Measurements from ENCODE around the gene ITGA11. TPM values are rescaled to one million over a fixed set of nuclear protein-coding genes. Genes with fewer than 3 reads are reported as not detected.

Gene ITGA11
- total and polyA plus RNA-seq, 2 of the 4 experiments (the other 2 are of a cell fraction): 4.1 to 6.6 TPM

- no peak for DNase-seq
- H3K27ac ChIP-seq (ENCODE audit: insufficient read depth, low read length): no peak overlapping the region
- H3K27me3 ChIP-seq (ENCODE audit: control insufficient read depth, insufficient read depth, low read length): peaks cover 13% of the 10 kb centered on the region
- H3K4me2 ChIP-seq (ENCODE audit: low read depth, low read length): no peak overlapping the region
- H3K18ac ChIP-seq (ENCODE audit: low read depth, low read length): no peak overlapping the region
- CTCF ChIA-PET: interaction anchor here (0.9 kb wide), 1 partner anchor 44 kb away, joined by 5 read pairs; no protein-coding TSS in a partner anchor
- H3K9ac ChIP-seq (ENCODE audit: low read depth, low read length): no peak overlapping the region
- peak overlapping the region; percentile 52 for H2AK9ac ChIP-seq (replicated peaks; ENCODE audit: low read depth, low read length, poor library complexity)
- H3K4me1 ChIP-seq (ENCODE audit: control insufficient read depth, insufficient read depth, low read length): peaks cover 16% of the 10 kb centered on the region
- no peak for ATAC-seq (ENCODE audit: low read depth)
- no peak overlapping the region for H3K56ac ChIP-seq (ENCODE audit: extremely low read depth, insufficient read depth, low read length)
- no peak overlapping the region for H2BK5ac ChIP-seq (ENCODE audit: low read depth, low read length, poor library complexity, severe bottlenecking)
- no peak overlapping the region for H2AFZ ChIP-seq (replicated peaks; ENCODE audit: low read length, poor library complexity)
- H4K8ac ChIP-seq (ENCODE audit: low read depth in 2 of 2, low read length in 2 of 2): no peak overlapping the region
- POLR2A ChIA-PET (ENCODE audit: unreplicated experiment): interaction anchor here (0.6 kb wide), 1 partner anchor 108 kb away, joined by 4 read pairs; no protein-coding TSS in a partner anchor
- H4K20me1 ChIP-seq (ENCODE audit: insufficient read depth, low read length): peaks cover 27% of the 10 kb centered on the region; the same call in 1 of the 2 replicates
- H3K23ac ChIP-seq (ENCODE audit: low read depth, low read length): peak overlapping the region; percentile 62; the same call in 1 of the 2 replicates
- H3K14ac ChIP-seq (replicated peaks; ENCODE audit: low read depth, low read length): peak overlapping the region; percentile 10; the same call in 1 of the 2 replicates
- H2BK120ac ChIP-seq (ENCODE audit: low read depth, low read length): peak overlapping the region; percentile 30; the same call in 1 of the 2 replicates
- no TSS peak for BruUV-seq (replicated peaks)
- no peaks in the 10 kb centered on the region for H3K36me3 ChIP-seq (ENCODE audit: control insufficient read depth, insufficient read depth, low read length)
- H3K9me1 ChIP-seq (ENCODE audit: insufficient read depth, low read length): peaks cover 17% of the 10 kb centered on the region
- H2BK15ac ChIP-seq (ENCODE audit: low read depth, low read length): no peak overlapping the region
- no peak overlapping the region for H4K5ac ChIP-seq (ENCODE audit: low read depth, low read length)
- no peak overlapping the region for H3K4me3 ChIP-seq (ENCODE audit: insufficient read depth, low read depth, low read length)
- TF ChIP-seq MAFK (IDR thresholded peaks at IDR 0.05; ENCODE audit: low read depth, low read length) (no peak), RCOR1 (IDR thresholded peaks at IDR 0.05; ENCODE audit: insufficient replicate concordance, low read length) (no peak), RFX5 (IDR thresholded peaks at IDR 0.05; ENCODE audit: low read depth, low read length) (no peak), ELK1 (IDR thresholded peaks at IDR 0.05; ENCODE audit: borderline replicate concordance, low read depth, low read length) (no peak), MXI1 (IDR thresholded peaks at IDR 0.05; ENCODE audit: borderline replicate concordance, low read depth, low read length) (no peak), BHLHE40 (IDR thresholded peaks at IDR 0.05; ENCODE audit: low read depth, low read length) (no peak), CTCF (conservative IDR thresholded peaks at IDR 0.05; ENCODE audit: low read depth, low read length) (no peak)
- peak overlapping the region; percentile 35; the same call in 1 of the 2 replicates for H2AK5ac ChIP-seq (ENCODE audit: low read depth, low read length)
- in situ Hi-C loops (cut with MboI; ENCODE audit: low sequenced_read_pairs): no loop called here
- dilution Hi-C loops (cut with HindIII; ENCODE audit: low sequenced_read_pairs, unreplicated experiment): no loop called here
- H3K79me1 ChIP-seq (ENCODE audit: low read depth in 1 of 2, low read length in 2 of 2): peaks cover 4 to 73% of the 10 kb centered on the region in 2 experiments; a peak in 3 of 4 replicates
- peak overlapping the region; percentile 39 for H3K4ac ChIP-seq (ENCODE audit: low read depth, low read length)
- H3K9me3 ChIP-seq (ENCODE audit: control insufficient read depth, insufficient read depth, low read length): no peaks in the 10 kb centered on the region
- no CpG with 5 or more reads among the region's 1 CpG for WGBS, 2 experiments (ENCODE audit: extremely low coverage in 2 of 2, insufficient read length in 1 of 2)
- H4K91ac ChIP-seq (ENCODE audit: insufficient read depth, low read depth, low read length): peak overlapping the region; percentile 43; the same call in 1 of the 2 replicates
- intact Hi-C loops (cut with micrococcal nuclease): no loop called here
- peak overlapping the region; percentile 24; the same call in 1 of the 2 replicates for H2BK20ac ChIP-seq (ENCODE audit: low read depth, low read length)
These were observed 4.0 kb downstream of the ITGA11 start for GRCh38 chr15:68427963-68428362.

Measured in IMR-90 (cell line).